Stimulated activated CD8-positive, alpha-beta memory T cell treated with anti-CD3 and anti-CD28 coated beads, Interleukin-4, amount 100 ng/mL, for 1 hour (primary cell): ENCODE measurements around the gene PDSS2.
"Not testable (repeated sequence)": the region's sequence is repeated elsewhere in the genome, so short reads cannot be mapped to it uniquely, and the experiment has no call there.

Source experiments
- DNase-seq, 2 donors: peaks; one replicate each; pipeline ENCODE4 v3.0.0-alpha.2; 2020; ENCODE audit warnings: low read depth in 2 of 2, low spot score in 1 of 2

The PDSS2 gene

GRCh38 chr6:107280001-107280400 lies 179.4 kb downstream of the PDSS2 start:
- DNase-seq = not testable (repeated sequence)

GRCh38 chr6:107275330-107275865 lies 184.0 kb downstream of the PDSS2 start:
- no peak for DNase-seq

GRCh38 chr6:107274288-107274687 lies 185.1 kb downstream of the PDSS2 start:
- no peak for DNase-seq

DNA sequence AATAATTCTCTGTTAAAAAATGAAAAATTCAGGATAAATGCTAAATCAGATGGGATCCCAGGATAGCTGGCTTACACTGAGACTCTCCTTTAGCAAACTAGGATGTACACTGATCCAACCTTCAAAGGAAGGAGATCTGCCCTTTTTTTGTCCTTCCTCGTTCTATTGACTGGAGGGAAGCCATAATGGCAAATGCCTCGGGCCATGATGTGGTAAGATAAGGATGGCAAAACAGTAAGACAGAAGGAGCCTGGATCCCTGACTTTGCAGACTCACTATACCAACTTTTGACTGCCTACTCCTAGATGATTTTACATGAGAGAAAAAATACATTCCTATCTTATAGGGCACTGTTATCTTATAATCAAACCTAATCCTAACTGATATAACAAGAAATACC lies 187.1 kb downstream of the PDSS2 start:
- DNase-seq = no peak

DNA sequence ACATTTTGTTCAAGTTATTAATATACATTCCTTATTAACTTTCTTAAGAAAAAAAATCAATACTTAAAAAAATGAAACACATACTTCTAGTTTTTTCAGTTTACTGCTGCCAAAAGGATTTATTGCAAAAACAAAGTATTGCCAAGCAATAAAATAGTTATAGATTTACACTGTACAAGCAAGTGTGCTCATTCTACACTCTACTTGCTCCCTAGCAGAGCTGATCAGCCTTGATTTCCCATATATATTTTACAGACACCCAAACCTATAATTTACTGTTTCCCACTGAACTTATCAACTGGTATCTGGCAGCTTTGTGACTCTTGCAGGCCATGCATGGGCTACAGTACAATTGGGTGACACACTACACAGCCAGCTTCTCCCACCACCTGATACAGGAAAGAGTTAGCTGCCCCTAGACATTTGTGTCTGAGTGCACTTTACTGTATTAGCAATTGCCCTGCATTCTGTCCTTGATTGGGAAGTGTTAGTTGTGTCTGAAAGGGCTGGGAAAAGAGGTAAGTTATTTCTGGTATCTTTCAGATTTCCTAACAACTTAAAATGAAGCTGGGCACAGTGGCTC lies 188.1 kb downstream of the PDSS2 start:
- DNase-seq = no peak

DNA sequence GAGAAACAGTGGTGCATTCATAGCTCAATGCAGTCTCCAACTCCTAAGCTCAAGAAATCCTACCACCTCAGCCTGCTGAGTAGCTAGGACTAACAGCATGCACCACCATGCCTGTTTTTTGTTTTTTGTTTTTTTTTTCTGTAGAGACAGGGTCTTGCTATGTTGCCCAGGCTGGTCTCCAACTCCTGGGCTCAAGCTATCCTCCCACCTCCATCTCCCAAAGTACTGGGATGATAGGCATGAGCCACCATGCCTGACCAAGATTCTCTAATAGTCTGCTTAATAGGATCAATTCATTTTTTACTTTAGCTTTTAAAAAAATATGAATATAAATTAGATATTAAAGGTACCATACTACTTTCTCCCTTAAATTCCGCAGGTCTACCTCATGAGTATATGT lies 191.7 kb downstream of the PDSS2 start:
- DNase-seq = no peak

DNA sequence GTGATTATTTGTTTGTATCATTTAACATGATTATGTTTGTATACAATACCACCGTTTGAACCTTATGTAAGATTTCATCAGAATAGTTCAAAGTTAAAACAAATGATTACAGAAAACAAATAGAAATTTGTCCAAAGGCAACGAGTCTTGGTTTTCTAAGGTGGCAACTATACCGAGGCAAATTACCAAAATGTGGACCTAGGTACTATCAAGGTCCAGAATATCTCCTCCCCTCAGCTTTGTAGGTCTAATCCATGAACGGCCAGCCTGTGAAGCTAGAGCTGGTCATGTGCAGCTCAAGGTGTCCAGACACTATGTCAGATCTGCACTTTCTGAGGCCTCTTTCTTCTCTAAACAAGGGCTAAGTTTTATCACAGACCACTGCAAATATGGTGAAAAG lies 192.4 kb downstream of the PDSS2 start:
- no peak for DNase-seq

DNA sequence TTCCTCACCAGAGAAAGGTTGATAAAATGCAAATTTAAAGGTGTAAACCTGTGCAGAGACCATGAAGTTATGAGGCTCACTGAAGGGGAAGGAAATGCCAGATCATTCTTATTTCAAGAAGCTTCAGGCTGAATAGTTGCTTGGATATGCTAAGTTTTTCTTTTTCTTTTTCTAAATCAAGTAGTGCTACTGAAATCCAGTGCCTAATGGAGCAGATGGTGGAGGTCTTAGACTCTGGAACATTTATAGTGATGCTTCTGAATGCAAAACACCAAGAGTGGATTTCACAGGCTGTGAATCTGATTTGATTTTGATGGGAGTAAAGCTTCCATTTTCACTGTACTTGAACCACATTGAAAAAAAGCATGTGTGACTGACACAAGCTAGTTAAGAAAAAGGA lies 192.8 kb downstream of the PDSS2 start:
- no peak for DNase-seq

- no peak for DNase-seq
Measured at GRCh38 chr6:107264357-107264840, 195.0 kb downstream of the PDSS2 start.

DNA sequence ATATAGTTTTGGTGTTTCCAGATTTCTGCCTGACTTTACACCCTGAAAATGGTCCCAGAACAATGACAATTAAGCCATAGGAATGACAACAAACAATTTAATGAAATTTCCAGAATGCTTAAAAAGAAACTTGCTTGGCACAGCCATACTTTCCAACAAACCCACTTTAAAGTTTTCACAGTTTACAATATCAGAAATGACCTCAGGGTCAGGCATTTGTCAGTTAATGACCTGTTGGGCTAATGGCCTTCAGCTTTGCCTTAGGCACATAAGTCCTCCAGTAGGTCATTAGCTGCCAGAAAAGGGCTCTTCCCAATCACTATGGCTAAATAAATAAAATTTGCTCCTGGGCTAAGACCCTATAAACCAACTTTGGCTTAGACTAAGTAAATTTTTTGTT lies 199.4 kb downstream of the PDSS2 start:
- no peak for DNase-seq

GRCh38 chr6:107248147-107248546 lies 211.2 kb downstream of the PDSS2 start:
- DNase-seq = no peak

DNA sequence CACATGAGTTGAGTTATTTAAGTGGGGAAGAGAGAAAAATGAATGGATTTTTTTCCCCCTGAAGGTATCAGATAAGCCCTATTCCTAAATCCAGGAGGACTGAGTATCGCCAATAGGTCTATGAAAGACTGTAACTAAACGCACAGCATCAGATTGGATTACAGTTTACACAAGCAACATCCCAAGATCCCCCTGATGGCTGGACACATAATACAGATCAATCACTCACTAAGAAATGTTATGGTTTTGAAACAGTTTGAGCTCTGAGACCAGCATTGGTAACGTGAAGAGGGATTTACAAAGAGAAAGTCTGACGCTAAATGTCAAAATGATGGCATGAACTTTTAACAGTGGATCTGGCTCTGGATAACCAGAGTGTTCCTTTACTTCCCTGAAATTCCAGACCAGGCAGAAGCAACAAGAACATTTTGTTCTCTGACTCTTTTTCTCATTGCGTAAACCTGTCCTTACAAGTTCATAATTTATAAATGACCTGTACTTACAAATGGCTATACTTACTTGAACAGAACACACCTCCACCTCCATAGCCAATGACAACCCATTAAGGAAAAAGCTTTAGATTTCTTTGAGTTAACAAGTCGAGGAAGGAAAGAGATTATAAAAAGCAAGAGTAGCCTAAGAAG lies 212.3 kb downstream of the PDSS2 start:
- DNase-seq = no peak

GRCh38 chr6:107246249-107246971 lies 213.0 kb downstream of the PDSS2 start:
- DNase-seq = no peak

GRCh38 chr6:107244742-107245480 lies 214.5 kb downstream of the PDSS2 start:
- no peak for DNase-seq

GRCh38 chr6:107244082-107244741 lies 215.2 kb downstream of the PDSS2 start:
- no peak for DNase-seq

- no peak for DNase-seq
Measured at GRCh38 chr6:107243471-107243870, 215.9 kb downstream of the PDSS2 start.

DNA sequence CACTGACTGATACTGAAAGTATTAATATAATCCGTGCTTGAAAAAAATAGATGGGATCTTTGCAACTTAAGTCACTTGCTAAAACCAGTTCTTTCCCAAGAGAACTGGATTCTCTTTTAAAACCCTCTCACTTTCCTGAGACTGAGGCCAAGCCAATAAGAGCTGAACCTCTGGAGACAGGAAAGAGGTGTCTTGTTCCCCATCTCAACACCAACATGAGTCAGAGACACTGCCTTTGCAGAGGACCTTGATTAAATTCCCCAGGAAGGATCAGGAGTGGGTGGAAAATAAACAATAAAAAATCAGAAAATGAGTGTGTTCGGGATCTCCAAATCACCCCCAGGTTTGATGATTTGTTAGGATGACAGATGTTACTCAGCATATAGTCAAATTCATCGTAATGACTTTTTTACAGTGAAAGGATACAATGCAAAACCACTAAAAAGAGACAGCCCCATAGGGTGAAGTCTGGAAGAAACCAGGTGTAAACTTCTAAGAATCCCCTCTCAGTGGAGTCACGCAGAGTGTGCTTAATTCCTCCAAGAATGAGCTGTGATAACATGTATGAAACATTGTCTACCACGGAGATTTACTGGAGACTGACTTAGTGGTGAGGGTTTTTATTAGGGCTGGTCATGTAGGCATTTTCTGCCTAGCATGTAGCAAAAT lies 221.2 kb downstream of the PDSS2 start:
- no peak for DNase-seq

DNA sequence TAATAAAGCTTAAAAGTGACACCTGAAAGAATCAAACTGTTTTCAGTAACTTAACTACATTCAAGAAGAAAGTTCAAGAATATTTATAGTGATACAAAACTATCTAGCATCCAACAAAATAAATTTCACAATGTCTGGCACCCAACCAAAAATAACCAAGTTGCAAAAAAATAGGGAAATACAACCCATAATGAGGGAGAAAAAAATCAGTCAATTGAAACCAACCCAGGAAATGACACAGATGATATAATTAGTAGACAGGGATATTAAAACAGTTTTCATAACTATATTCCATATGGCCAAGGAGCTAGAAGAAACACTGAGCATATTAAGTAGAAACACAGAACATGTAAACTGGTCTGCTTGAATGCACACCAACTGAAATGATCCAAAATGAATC lies 223.9 kb downstream of the PDSS2 start:
- no peak for DNase-seq

- no peak for DNase-seq
Measured at GRCh38 chr6:107235007-107235406, 224.4 kb downstream of the PDSS2 start.

GRCh38 chr6:107231243-107231642 lies 228.1 kb downstream of the PDSS2 start:
- no peak for DNase-seq
